ENCODE measurements around the gene OR4D1. TPM values are rescaled to one million over a fixed set of nuclear protein-coding genes. Genes with fewer than 3 reads are reported as not detected.

OR4D1 gene
- total and polyA plus RNA-seq, 2 donors (not counting 1 experiment from before 2014, with no cell fraction given) = 0.01 TPM; not detected in 1

DNA sequence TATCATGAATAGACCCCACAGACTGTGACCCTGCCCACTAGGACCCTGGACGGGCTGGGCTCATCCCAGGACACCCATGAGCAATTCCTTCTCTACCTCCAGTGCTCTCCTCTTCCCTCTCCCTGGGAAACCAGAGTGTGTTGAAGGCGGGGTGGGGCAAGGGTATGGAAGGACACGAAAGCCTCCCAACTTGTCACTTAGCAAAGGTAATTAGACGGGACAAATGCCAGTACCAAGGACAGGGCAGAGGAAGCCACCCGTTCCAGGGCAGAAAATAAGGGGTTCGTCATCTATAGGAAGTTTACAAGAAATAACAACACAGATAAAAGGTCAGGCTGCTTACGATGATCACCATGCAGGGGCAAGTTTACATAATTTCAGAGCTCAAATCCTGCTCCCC, 39.5 kb downstream of the OR4D1 start:
- no peaks in the 10 kb centered on the region for H3K9me3 ChIP-seq (ENCODE audit: control extremely low read depth in 1 of 3, control insufficient read depth in 2 of 3, insufficient read depth in 1 of 3, low read length in 2 of 3)
- 89% methylated on average over 3 of the region's 7 CpGs for WGBS (ENCODE audit: insufficient coverage)
- H3K79me2 ChIP-seq (ENCODE audit: control insufficient read depth, insufficient read depth, low read length) = no peaks in the 10 kb centered on the region
- no peak overlapping the region for H3K4me3 Mint-ChIP-seq
- CTCF ChIA-PET = no interaction called here
- H4K20me1 ChIP-seq (ENCODE audit: control insufficient read depth, insufficient read depth, low read length, poor library complexity, severe bottlenecking) = no peaks in the 10 kb centered on the region
- H3K27me3 ChIP-seq (replicated peaks in 1 of 4; ENCODE audit: control extremely low read depth in 1 of 4, control insufficient read depth in 3 of 4, insufficient read depth in 4 of 4, low read length in 3 of 4) = peaks cover 0 to 5% (median 2%) of the 10 kb centered on the region in 4 experiments
- no peaks in the 10 kb centered on the region for H3K9me3 Mint-ChIP-seq (ENCODE audit: insufficient read depth)
- no peak overlapping the region for H3K9ac ChIP-seq (ENCODE audit: low read length)
- H3K36me3 ChIP-seq (replicated peaks in 1 of 2; ENCODE audit: control extremely low read depth in 1 of 2, control insufficient read depth in 1 of 2, extremely low read depth in 1 of 2, insufficient read depth in 2 of 2, low read length in 1 of 2) = no peaks in the 10 kb centered on the region
- no peak overlapping the region for H3K4me3 ChIP-seq (ENCODE audit: control extremely low read depth in 1 of 5, extremely low read depth in 1 of 5, insufficient read depth in 1 of 5, low read depth in 2 of 5, low read length in 4 of 5)
- peaks cover 9 to 15% of the 10 kb centered on the region in 2 donors for H3K4me1 ChIP-seq (ENCODE audit: control insufficient read depth in 2 of 2, insufficient read depth in 2 of 2, low read length in 2 of 2)
- no peak overlapping the region for H3K27ac Mint-ChIP-seq
- no peak overlapping the region for H3K4me2 ChIP-seq (replicated peaks; ENCODE audit: low read depth, low read length, poor library complexity, severe bottlenecking)
- no peak for ATAC-seq (ENCODE audit: low read depth)
- POLR2A ChIA-PET = no interaction called here
- H2AFZ ChIP-seq (ENCODE audit: insufficient read depth, low read depth, low read length, poor library complexity, severe bottlenecking) = no peak overlapping the region
- intact Hi-C loops (cut with micrococcal nuclease) = no loop called here
- DNase-seq = no peak
- H3K27ac ChIP-seq (ENCODE audit: low read length in 2 of 2) = no peak overlapping the region
- H3K27me3 Mint-ChIP-seq = peaks cover 26% of the 10 kb centered on the region
- TF ChIP-seq, protein P1, sequence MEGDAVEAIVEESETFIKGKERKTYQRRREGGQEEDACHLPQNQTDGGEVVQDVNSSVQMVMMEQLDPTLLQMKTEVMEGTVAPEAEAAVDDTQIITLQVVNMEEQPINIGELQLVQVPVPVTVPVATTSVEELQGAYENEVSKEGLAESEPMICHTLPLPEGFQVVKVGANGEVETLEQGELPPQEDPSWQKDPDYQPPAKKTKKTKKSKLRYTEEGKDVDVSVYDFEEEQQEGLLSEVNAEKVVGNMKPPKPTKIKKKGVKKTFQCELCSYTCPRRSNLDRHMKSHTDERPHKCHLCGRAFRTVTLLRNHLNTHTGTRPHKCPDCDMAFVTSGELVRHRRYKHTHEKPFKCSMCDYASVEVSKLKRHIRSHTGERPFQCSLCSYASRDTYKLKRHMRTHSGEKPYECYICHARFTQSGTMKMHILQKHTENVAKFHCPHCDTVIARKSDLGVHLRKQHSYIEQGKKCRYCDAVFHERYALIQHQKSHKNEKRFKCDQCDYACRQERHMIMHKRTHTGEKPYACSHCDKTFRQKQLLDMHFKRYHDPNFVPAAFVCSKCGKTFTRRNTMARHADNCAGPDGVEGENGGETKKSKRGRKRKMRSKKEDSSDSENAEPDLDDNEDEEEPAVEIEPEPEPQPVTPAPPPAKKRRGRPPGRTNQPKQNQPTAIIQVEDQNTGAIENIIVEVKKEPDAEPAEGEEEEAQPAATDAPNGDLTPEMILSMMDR (IDR thresholded peaks at IDR 0.05) = no peak
- TF ChIP-seq EZH2 (IDR thresholded peaks at IDR 0.05; ENCODE audit: borderline replicate concordance, insufficient read depth, low read depth, low read length, poor library complexity, severe bottlenecking) = no peak
- H3K4me1 Mint-ChIP-seq = peaks cover 11% of the 10 kb centered on the region

DNA sequence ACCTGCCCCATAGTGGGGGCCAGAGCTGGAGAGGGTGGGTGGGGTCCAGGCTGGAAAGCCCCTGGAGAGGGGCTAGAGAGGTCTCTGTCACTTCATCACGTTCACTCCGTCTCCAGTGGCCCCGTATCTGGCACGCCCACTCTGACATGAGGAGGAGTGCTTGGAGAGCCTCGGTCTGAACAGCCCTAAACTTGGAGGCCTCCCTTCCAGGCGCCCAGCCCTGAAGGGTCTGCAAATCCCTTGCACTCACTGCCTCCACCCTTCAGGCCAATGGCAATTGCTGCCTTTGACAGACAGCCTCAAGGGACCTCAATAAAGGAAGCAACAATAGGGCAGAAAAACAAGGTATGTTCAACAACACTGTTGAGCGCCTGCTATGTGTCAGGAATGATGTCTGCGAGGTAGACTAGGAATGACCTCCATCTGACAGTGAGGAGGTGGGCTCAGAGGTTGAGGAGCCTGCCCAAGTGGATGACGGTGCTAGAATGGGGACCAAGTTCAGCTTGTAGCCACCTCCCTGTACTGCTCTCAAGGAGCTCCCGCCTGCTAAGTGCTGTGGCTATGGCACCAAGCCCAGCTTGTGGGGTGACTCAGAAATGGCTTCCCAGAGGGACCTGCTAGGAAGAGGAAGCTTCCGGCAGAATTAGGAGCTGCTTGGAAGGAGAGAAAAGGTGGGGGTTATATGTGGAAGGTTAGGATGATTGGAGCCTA, 41.4 kb downstream of the OR4D1 start:
- WGBS (ENCODE audit: insufficient coverage) = 67% methylated on average over 11 of the region's 11 CpGs
- no peaks in the 10 kb centered on the region for H3K9me3 Mint-ChIP-seq (ENCODE audit: insufficient read depth)
- H3K27me3 ChIP-seq (replicated peaks in 1 of 4; ENCODE audit: control extremely low read depth in 1 of 4, control insufficient read depth in 3 of 4, insufficient read depth in 4 of 4, low read length in 3 of 4) = peaks cover 0 to 5% (median 2%) of the 10 kb centered on the region in 4 experiments
- intact Hi-C loops (cut with micrococcal nuclease) = no loop called here
- H3K4me3 ChIP-seq (ENCODE audit: control extremely low read depth in 1 of 5, extremely low read depth in 1 of 5, insufficient read depth in 1 of 5, low read depth in 2 of 5, low read length in 4 of 5) = no peak overlapping the region
- H3K4me1 Mint-ChIP-seq = peaks cover 11% of the 10 kb centered on the region
- no peaks in the 10 kb centered on the region for H4K20me1 ChIP-seq (ENCODE audit: control insufficient read depth, insufficient read depth, low read length, poor library complexity, severe bottlenecking)
- H3K27me3 Mint-ChIP-seq = peaks cover 30% of the 10 kb centered on the region
- H3K4me1 ChIP-seq (ENCODE audit: control insufficient read depth in 2 of 2, insufficient read depth in 2 of 2, low read length in 2 of 2) = peaks cover 9 to 15% of the 10 kb centered on the region in 2 donors
- no peak for TF ChIP-seq EZH2 (IDR thresholded peaks at IDR 0.05; ENCODE audit: borderline replicate concordance, insufficient read depth, low read depth, low read length, poor library complexity, severe bottlenecking)
- TF ChIP-seq, protein P1 (IDR thresholded peaks at IDR 0.05) = no peak
- DNase-seq (no peak), ATAC-seq (ENCODE audit: low read depth) (no peak)
- H3K4me2 ChIP-seq (replicated peaks; ENCODE audit: low read depth, low read length, poor library complexity, severe bottlenecking) = no peak overlapping the region
- H3K36me3 ChIP-seq (replicated peaks in 1 of 2; ENCODE audit: control extremely low read depth in 1 of 2, control insufficient read depth in 1 of 2, extremely low read depth in 1 of 2, insufficient read depth in 2 of 2, low read length in 1 of 2) = no peaks in the 10 kb centered on the region
- no peak overlapping the region for H3K27ac ChIP-seq (ENCODE audit: low read length in 2 of 2)
- CTCF ChIA-PET = no interaction called here
- H3K9me3 ChIP-seq (ENCODE audit: control extremely low read depth in 1 of 3, control insufficient read depth in 2 of 3, insufficient read depth in 1 of 3, low read length in 2 of 3) = no peaks in the 10 kb centered on the region
- H3K4me3 Mint-ChIP-seq = no peak overlapping the region
- H3K27ac Mint-ChIP-seq = no peak overlapping the region
- H2AFZ ChIP-seq (ENCODE audit: insufficient read depth, low read depth, low read length, poor library complexity, severe bottlenecking) = no peak overlapping the region
- H3K79me2 ChIP-seq (ENCODE audit: control insufficient read depth, insufficient read depth, low read length) = no peaks in the 10 kb centered on the region
- no peak overlapping the region for H3K9ac ChIP-seq (ENCODE audit: low read length)
- POLR2A ChIA-PET = no interaction called here

All from B cell (primary cell).